Mammary epithelial cell (primary cell): ENCODE data around the gene BEGAIN.

Experiments used
- CTCF ChIP-seq, 2 donors: IDR thresholded peaks in 1 of 2; conservative IDR thresholded peaks in 1 of 2; 2 replicates each; pipeline ENCODE4 v1.5.1; 2011 to 2012; ENCODE audit warnings: inconsistent platforms in 2 of 2, low read length in 2 of 2, mild to moderate bottlenecking in 2 of 2, control low read depth in 1 of 2, low read depth in 1 of 2; ENCODE audit not compliant: insufficient read depth in 1 of 2; ENCODE audit errors: extremely low read depth in 1 of 2
- EZH2 ChIP-seq: IDR thresholded peaks from 2 replicates; pipeline ENCODE4 v1.6.1; 2012; ENCODE audit warnings: low read length, inconsistent platforms, borderline replicate concordance

GRCh38 chr14:100592461-100592891 is 5.3 kb upstream of the BEGAIN start:
- TF ChIP-seq CTCF (conservative IDR thresholded peaks at IDR 0.05 in 1 of 2, IDR thresholded peaks at IDR 0.05 in 1 of 2; ENCODE audit: extremely low read depth in 1 of 2, insufficient read depth in 1 of 2, low read depth in 1 of 2, low read length in 2 of 2): no peak
- TF ChIP-seq EZH2: no peak
